ENCODE measurements around the gene IL1RAP.

IL1RAP gene

GRCh38 chr3:190606596-190606995 lies 92.7 kb downstream of the IL1RAP start:
- no peak for TF ChIP-seq CTCF (IDR thresholded peaks at IDR 0.05; ENCODE audit: low read depth, low read length, missing control alignments)
- in situ Hi-C loops (cut with HindIII; ENCODE audit: low sequenced_read_pairs): no loop called here
- H3K4me3 ChIP-seq (ENCODE audit: low read depth, low read length): no peak overlapping the region
- no peak for DNase-seq (ENCODE audit: low read depth)

GRCh38 chr3:190607021-190607420 lies 93.1 kb downstream of the IL1RAP start:
- no peak overlapping the region for H3K4me3 ChIP-seq (ENCODE audit: low read depth, low read length)
- no peak for TF ChIP-seq CTCF (IDR thresholded peaks at IDR 0.05; ENCODE audit: low read depth, low read length, missing control alignments)
- in situ Hi-C loops (cut with HindIII; ENCODE audit: low sequenced_read_pairs): no loop called here
- DNase-seq (ENCODE audit: low read depth): no peak

GRCh38 chr3:190608850-190609589 lies 95.1 kb downstream of the IL1RAP start:
- DNase-seq (ENCODE audit: low read depth): no peak
- H3K4me3 ChIP-seq (ENCODE audit: low read depth, low read length): no peak overlapping the region
- no peak for TF ChIP-seq CTCF (IDR thresholded peaks at IDR 0.05; ENCODE audit: low read depth, low read length, missing control alignments)
- in situ Hi-C loops (cut with HindIII; ENCODE audit: low sequenced_read_pairs): no loop called here

- TF ChIP-seq CTCF (IDR thresholded peaks at IDR 0.05; ENCODE audit: low read depth, low read length, missing control alignments): no peak
- H3K4me3 ChIP-seq (ENCODE audit: low read depth, low read length): no peak overlapping the region
- in situ Hi-C loops (cut with HindIII; ENCODE audit: low sequenced_read_pairs): no loop called here
- no peak for DNase-seq (ENCODE audit: low read depth)
Measured at GRCh38 chr3:190614226-190615059, 100.6 kb downstream of the IL1RAP start.

- DNase-seq (ENCODE audit: low read depth): no peak
- no peak for TF ChIP-seq CTCF (IDR thresholded peaks at IDR 0.05; ENCODE audit: low read depth, low read length, missing control alignments)
- H3K4me3 ChIP-seq (ENCODE audit: low read depth, low read length): no peak overlapping the region
- in situ Hi-C loops (cut with HindIII; ENCODE audit: low sequenced_read_pairs): no loop called here
Measured at GRCh38 chr3:190615060-190615384, 101.1 kb downstream of the IL1RAP start.

- no peak for TF ChIP-seq CTCF (IDR thresholded peaks at IDR 0.05; ENCODE audit: low read depth, low read length, missing control alignments)
- in situ Hi-C loops (cut with HindIII; ENCODE audit: low sequenced_read_pairs): no loop called here
- no peak for DNase-seq (ENCODE audit: low read depth)
Measured at GRCh38 chr3:190615607-190616006, 101.7 kb downstream of the IL1RAP start.

More at GRCh38 chr3:190615607-190616006, 101.7 kb downstream of the IL1RAP start:
- no peak overlapping the region for H3K4me3 ChIP-seq (ENCODE audit: low read depth, low read length)

All from astrocyte of the cerebellum (primary cell).